Glomerular visceral epithelial cell (primary cell): ENCODE measurements around the gene TRAF1.

Experiments
- DNase-seq: peaks from one replicate; pipeline ENCODE4 v3.0.0-alpha.2; 2016; ENCODE audit errors: extremely low spot score

Gene TRAF1

DNA sequence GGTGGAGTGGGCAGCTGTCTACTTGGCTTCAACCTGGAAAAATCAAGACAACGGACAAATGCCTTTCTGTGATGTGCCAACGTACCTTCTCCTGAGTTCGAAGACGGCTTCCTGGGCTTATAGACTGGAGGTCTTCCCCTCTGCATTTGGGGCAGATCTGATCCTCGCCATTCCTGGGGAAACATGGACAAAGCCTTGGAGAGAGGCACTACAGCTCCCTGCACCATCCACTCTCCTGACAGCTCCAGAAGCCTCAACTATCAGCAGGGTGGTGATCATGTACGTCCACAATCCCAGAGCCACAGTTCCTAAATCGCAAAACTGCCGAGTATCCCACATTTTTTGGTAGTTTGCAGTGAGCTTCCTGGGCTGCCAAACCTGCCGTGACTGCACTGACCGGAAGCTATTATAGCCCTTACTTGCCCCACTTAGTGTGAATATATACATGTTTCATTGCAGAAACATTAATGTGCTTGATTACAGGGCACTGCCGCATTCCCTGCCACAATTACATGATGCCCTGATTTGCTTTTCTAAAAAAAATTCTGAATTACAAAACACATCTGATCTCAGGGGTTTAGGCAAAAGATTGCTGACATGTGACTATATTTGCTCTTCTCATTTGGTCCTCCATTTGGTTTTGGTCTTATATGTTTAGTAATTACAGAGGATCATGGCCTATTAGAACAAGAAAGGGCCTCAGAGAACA is 2.8 kb downstream of the TRAF1 start:
- no peak for DNase-seq

GRCh38 chr9:120922404-120923195 is 4.0 kb downstream of the TRAF1 start:
- no peak for DNase-seq

DNA sequence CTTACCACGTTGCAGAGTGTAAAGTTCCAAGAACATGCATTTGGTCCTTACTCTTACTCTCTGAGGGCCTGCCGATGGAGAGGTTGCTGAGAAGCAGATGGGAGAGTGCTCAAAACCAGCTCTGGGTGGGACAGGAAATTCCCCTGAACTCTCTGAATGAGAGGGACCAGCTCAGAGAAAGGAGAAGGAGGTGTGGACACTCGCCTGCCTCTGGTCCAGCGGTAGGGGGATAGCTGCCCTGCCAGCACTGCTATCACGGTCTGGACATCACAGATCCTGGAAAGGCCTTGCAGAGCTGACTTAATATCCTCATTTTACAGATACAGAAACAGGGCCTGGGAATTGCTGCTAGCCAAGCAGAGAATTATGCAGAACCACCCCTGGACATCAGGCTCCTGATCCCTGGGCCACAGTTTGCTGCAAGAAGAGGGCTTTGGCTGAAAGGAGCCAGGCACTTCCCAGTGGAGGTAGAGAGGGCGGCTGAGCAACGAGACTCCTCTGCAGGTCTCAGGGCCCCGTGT is 4.9 kb downstream of the TRAF1 start:
- DNase-seq = no peak

DNA sequence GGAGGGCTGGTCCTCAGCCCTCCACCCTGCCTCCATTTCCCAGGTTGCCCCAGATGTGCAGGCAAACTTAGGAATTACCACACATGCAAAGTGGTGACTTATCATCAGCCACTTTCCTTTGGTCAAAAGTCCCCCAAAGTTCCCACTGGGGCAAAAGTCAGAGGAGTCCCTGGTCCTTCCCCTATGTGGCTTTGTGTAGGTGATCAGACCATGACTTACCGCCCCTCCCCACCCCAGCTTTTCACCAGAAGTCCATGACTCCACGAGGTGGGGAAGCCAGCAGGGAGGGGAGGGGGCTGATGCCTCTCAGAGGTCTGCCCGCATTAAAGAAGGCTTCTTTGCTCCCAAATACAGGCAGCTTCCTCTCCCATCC is 5.8 kb downstream of the TRAF1 start:
- no peak for DNase-seq

DNA sequence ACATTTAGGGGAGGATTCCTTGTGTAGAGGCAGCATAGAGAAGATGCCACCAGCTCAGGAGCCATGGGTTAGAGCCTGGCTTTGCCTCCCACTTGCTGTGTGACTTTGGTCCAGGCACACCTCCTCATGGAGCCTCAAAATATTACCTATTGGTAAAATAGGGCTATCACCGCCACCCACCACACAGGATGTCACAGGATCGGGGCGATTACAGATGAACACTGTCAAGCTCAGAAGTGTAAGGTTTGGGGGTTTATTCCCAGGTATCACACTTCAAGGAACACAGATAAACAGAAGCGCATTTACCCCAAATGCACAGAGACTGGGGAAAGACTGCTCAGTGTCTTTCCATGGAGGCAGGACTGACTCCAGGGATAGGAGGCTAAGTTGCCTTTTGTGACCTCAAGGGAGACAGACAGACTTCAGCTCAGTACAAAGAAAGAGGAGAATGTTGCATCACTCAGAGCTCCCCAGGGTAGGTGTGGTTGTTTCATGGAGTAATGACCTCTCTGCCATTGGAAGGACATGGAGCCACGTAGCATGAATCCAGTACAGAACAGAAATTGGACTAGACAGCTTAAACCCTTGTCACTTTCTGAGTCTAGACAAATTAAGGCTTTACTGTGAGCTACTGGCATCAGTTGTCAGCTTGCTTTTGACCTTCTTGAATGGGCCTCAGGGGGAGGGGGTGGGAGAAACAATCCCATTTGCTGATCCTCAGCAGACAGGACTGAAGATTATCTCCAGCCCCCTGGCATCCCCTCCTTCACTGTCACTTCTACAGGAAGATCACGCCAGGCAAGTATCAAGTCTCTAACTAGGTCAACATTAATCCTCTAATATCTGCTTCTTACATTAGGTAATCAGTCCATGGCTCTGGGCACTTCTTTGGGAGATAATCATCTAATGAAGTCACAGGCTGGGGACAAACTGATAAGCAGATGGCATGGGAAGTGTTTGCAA is 6.5 kb downstream of the TRAF1 start:
- no peak for DNase-seq

GRCh38 chr9:120918931-120919842 is 7.4 kb downstream of the TRAF1 start:
- DNase-seq = no peak

GRCh38 chr9:120917929-120918762 is 8.4 kb downstream of the TRAF1 start:
- DNase-seq = no peak

GRCh38 chr9:120916991-120917880 is 9.4 kb downstream of the TRAF1 start:
- DNase-seq = no peak

- no peak for DNase-seq
Measured at GRCh38 chr9:120916588-120916987, 10.0 kb downstream of the TRAF1 start.

DNA sequence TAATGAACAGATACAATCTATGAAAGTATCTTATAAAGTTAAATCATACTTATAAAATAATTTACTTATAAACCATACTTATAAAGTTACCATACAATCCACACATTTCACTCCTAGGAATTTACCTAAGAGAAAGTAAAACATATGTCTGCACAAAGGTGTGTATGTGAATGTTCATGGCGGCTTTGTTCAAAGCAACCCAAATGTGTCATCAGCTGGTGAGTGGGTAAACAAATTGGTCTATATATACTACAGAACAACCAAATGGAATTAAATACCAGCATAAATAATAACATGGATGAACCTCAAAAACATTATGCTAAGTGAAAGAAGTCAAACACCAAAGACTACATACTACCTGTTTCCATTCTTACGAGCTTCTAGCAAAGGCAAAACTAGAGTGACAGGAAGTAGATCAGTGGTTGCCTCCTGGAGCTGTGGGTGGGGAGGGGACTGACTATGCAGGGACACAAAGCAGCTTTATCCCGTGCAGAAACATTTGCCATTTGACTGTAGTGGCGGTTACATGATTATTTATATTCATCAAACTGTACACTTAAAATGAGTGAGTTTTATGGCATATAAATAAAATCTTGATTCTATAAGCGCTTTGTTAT is 10.6 kb downstream of the TRAF1 start:
- no peak for DNase-seq

- DNase-seq = no peak
Measured at GRCh38 chr9:120914953-120915352, 11.6 kb downstream of the TRAF1 start.

DNA sequence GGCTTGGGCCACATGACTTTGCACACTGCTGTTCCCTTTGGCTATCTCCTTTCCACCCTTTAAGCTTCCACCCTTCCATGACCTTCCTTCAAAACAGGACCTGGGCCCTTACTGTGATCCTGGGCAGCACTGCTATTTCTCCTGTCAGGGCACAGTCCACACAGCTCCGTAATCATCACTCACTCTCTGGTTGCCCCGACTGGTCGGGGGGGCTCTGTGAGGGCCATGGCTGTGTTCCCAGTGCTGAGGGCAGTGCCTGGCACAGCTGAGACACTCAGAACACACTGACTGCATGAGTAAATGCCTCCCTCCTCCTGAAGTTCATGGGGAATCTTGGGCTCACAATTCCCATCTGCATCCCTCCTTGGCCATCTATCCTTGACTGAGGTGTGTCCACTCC is 12.2 kb downstream of the TRAF1 start:
- no peak for DNase-seq

DNA sequence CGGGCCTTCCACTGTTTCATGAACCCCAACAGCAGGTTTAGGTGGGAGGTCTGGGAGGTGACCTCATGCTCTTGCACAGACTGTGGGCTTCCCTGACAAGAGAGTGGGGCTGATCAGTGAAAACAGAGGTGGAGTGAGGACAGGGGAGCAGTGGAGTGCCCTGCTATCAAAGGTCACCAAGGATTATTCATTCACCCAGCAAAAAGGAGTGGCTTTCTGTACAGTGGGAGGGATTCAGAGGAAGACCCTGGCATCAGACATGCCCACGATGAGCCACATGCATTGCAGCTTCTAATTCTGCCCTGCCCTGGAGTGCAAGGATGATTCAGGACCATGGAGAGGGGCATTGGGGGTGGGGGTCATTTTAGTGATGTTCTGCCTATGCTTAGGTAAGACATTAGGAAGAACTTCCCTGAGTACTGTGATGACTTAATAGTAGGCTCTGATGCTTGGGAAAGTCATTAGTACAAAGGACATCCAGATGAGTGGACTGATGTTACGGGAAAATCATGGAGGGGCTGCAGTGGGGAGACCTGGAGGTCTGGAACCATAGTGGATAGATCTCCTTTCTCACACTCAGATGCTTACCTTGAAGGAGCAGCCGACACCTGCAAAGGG is 12.8 kb downstream of the TRAF1 start:
- no peak for DNase-seq

- no peak for DNase-seq
Measured at GRCh38 chr9:120912958-120913646, 13.5 kb downstream of the TRAF1 start.

DNA sequence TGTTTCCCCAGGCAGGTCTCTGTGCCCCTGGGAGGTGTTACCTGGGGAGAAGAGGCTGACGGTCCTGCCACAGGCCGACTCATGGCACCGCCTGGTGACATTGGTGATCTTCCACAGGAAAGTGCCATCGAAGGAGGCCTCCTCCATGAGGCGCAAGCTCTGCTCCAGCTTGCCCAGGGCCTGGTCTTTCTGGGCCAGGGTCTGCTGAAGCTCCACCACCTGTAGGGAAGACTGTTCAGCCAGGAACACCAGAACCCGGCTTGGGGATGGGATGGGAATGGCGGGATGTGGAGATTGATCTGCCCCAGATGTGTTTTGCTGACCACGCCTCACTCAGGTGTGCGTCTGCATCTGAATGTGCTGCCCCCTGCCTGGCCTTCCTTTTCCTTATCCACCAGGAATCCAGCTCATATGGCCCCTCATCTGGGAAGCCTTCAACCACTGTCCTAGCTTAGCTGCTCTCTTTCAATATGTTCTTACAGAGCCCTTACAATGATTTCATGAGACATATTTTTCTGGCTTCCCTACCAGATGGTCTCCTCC is 15.2 kb downstream of the TRAF1 start:
- no peak for DNase-seq

DNA sequence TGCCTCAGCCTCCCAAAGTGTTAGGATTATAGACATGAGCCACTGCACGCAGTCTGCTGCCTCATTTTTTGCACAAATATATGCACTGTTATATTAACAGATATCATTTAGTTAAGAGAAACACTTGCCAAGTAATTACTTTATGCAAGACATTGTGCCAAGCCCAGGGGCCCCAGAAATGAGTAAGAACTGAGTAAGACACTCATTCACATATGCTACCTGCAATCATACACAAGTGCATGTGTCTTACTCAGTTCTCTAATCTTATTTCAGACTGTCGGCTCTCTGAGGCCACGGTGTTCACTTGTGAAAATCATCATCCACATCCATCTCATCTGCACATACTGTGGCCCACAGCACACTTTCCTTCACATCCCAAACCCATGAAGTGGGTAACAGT is 16.0 kb downstream of the TRAF1 start:
- no peak for DNase-seq

- peak; percentile 74 for DNase-seq
Measured at GRCh38 chr9:120909904-120910303, 16.7 kb downstream of the TRAF1 start.
